ENCODE data around the gene DNAJA2. TPM values are rescaled to one million over a fixed set of nuclear protein-coding genes. Genes with fewer than 3 reads are reported as not detected.
"Not testable (repeated sequence)": the region's sequence is repeated elsewhere in the genome, so short reads cannot be mapped to it uniquely, and the experiment has no call there.

The DNAJA2 gene
- polyA plus RNA-seq, 3 donors = 75.1 to 88.0 (median 84.2) TPM

DNA sequence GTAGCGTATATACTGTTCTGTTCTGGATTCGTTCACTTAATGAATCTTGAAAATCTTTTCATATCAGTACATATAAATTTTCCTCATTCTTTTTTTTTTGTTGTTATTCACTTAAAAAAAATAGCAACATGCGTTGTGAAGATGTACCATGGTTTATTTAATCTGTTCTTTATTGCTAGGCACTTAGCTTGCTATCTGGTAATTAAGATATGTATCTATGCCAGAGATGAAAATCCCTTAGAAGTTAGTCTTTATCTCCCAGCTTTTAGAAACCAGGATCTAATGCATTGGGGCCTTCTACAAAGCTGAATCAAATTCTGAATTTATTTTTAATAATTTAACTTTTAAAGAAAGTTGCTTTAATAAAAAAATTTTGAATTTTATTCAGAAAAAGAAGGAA, 13.0 kb upstream of the DNAJA2 start:
- DNase-seq = no peak

DNA sequence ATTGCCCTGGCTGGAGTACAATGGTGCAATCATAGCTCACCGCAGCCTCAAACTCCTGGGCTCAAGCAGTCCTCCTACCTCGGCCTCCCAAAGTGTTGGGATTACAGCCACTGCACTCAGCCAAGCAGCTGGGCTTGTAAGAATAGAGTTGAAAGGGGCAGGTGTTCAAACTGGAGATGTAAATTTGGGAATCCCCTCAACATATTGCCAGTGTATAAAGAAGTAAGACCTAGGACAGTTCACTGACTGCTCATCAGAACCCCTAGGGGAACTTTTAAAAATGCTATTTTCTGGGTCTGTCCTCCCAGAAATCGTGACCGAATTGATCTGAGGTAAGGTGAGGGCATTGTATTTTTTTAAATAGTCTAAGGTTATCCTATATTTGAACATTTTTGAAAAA, 8.9 kb upstream of the DNAJA2 start:
- no peak for DNase-seq

GRCh38 chr16:46980926-46981325, 7.5 kb upstream of the DNAJA2 start:
- no peak for DNase-seq

GRCh38 chr16:46976550-46976949, 3.1 kb upstream of the DNAJA2 start:
- no peak for DNase-seq

GRCh38 chr16:46975908-46976470, 2.5 kb upstream of the DNAJA2 start:
- no peak for DNase-seq

- DNase-seq = no peak
Observed at GRCh38 chr16:46975165-46975564, 1.7 kb upstream of the DNAJA2 start.

DNA sequence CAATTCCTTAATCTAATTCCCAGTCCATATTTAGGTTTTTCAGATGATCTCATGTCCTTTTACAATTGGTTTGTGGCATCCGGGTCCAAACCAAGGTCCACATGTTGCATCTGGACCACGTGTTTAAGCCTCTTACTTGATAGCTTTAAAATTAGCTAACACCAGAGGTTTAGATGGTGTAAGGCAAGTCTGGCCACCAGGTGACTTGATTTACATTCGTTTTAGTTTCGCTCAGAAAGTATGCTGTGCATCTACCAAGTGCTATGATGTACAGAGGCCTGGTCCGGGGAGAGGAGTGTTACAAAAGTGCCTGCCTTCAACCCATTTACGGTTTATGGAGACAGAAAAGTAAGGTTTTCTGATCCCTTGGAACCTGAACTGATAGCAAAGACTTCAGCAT, 878 bp upstream of the DNAJA2 start:
- no peak for DNase-seq

DNA sequence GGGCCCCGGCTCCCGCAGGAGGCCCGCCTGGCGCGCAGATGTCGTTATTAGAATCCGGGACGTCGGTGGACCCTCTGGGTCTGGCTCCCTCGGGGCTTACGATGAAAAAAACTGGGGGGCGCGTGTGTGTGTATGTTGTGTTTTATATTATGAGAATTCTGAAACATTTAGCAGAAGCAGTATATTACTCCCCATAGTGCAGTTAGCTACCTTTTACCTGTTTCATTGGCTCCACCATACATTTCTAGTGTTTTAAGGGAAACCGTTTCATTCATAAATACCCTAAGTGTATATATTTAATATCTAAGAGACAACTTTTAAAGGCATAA, 486 bp upstream of the DNAJA2 start:
- DNase-seq = no peak

DNA sequence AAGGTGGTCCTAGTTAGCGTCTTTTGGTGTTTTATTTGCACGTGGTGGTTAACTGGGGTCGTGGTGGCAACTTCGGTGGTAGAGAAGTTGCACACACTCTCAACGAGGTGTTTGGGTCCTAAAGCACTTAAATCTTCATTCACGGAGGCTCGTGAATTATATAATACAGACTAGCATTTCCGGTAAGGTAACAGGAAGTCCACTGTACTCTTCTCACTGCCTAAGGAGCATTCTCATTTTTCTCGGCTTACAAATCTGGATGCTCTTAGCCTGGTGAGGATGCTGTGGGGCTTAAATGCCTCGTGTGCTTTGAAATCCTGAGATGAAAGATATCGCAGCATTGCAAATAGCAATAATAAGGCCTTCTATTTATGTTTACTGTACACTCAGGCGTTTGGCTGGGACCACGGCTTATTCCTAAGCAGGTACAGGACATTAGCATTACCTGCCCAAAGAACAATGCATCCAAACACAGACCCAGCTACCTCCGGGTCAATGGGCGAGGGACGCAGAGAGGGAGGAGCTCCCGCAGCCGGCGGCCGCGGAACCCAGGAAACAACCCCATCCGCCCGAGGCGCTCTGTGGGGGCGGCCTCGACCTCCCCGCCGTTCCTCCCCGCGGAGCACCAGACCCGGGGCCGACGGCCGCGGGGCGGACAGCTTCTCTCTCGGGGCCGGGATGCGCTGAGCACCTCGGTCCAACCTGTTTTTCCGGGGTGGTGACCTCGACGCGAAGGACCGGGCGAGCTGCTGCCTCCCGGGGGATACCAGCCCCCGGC, 856 bp downstream of the DNAJA2 start:
- DNase-seq = peak; percentile 22

DNA sequence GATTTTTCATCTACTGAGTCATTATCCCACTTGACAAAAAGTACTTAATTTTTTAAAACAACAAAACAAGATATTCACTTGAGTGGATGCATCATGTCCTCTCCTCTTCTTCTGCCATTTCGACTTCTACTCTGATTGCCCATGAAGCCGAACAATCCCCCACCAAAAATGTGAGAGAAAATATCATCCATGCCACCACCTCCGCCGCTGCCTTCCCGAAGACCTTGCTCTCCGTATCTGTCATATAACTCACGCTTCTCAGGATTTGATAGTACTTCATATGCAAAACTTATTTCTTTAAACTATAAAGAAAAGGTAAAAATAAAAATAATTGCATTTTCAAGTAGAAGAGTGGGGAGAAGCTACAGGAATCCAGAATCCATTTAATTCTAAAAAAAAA, 2.2 kb downstream of the DNAJA2 start:
- no peak for DNase-seq

DNA sequence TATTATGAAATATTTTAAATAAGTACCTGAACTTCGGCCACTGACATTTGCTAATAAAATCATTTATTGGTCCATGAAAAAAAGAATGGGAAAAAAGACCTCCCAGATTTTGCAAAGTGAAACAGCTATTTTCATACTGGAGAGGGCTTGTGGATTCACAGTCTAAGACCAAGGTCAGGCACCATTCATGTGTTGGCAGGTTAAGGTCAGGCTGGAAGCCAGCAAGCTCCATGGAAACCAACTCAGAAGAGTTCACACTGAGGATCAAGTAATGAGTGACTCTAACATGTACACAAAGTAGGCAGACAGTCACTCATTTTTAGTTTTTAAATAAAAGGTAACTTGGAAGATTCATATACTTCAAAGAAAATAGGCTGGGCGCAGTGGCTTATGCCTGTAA, 3.4 kb downstream of the DNAJA2 start:
- no peak for DNase-seq

DNA sequence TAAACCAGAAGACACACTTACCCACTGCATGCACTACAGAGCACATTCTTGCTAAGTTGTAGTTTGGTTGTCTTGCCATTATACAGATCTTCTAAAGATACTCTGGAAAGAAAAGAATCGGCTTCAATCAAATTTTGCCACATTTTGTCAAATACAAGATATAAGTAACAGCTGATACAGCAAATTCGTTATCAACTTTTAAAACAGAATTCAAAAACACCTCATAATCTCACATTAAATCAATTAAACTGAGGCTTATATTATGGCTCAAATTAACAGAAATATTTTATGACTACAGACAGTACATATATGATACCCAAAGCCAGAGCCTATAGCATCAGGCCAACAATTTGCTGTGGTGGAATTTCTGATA, 5.4 kb downstream of the DNAJA2 start:
- DNase-seq = no peak

DNA sequence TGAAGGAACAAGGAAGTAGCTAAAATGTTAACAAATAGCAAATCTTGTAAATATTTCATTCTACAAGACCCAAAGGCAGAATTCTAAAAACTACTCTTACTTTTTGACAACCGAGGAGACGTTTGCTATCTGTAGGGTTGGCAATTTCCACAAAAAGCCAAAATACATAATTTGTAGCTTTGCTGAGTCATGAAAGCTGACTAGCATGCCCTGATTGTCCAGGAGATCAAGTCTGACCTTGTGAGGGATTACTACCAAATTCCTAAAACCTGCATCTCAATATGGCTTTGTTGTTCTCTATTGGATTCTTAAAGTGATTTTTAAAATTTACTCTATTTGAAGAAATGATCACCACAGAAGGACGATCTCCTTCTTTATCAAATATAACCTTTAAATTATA, 10.8 kb downstream of the DNAJA2 start:
- no peak for DNase-seq

DNA sequence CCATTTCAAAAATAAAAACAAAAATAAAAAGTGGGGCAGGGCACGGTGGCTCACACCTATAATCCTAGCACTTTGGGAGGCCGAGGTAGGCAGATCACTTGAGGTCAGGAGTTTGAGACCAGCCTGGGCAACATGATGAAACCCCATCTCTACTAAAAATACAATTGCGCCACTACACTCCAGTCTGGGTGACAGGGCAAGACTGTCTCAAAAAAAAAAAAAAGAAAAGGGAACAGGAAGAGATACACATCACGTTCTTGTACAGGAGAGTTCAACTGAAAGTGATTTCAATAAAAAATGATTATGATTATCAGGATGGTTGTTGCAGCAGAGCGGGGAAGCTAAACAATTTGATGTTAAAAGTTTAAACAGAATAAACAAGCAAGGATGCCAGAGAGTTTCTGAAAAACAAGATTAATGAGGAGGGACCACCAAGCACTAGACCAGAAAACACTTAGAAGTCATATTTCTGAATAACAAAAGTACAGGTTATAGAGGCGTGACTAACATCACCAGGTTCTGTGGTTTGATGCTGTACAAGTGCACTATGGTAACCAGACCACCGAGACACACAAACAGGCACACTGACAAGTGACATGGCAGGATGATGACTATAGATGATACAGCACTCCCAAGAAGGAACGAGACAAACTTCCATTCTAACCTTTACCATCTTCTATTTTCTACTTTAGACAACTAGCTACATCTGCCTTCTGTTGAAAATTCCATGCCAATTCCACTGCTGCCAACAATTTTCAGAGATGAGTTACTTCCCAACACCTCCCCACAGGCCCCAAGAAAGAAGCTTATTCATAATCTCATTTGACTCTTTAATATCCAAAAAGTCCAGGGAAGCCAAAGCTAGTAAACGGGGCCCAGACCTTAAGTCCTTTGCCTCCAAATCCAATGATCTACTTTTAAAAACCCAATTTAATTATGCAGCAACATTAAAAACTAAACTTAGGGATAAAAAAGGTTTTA, 11.8 kb downstream of the DNAJA2 start:
- no peak for DNase-seq

DNA sequence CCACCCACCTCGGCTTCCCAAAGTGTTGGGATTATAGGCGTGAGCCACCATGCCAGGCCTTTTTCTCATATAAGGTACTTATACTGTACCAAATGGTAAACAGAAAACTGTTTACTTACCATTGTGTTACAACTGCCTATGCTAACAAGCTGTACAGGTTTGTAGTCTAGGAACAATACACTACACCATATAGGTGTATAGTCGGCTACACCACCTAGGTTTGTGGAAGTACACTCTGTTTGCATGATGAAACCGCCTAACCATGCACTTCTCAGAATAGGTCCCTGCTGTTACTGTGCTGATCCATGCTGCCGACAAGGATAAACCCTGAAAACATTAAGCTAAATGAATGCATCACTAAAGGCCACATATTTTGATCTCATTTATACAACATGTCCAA, 18.9 kb downstream of the DNAJA2 start:
- DNase-seq = no peak

GRCh38 chr16:46950009-46950408, 23.5 kb downstream of the DNAJA2 start:
- no peak for DNase-seq

GRCh38 chr16:46949241-46949892, 24.1 kb downstream of the DNAJA2 start:
- no peak for DNase-seq

DNA sequence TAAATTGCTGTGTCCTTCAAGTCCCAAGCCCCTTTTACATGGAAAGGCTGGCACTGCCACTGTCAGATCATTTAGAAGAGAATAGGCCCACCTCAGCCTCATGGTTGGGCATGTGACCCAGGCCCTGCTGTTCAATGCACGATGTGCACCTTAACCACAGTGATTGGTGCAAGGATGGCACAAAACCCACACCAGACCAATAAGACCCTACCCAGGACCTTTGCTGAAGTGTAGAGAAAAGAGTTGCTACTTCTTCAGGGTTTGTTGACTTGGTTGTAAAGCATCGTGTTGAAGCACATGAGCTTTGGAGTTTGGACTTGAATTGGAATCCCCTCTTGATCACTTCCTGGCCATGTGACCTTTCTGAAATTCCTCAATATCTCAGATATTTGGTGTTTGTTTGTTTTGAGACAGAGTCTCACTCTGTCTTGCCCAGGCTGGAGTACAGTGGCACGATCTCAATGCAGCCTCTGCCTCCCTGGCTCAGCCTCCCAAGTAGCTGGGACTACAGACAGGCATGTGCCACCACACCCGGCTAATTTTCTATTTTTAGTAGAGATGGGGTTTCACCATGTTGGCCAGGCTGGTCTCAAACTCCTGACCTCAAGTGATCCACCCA, 24.8 kb downstream of the DNAJA2 start:
- DNase-seq = no peak

GRCh38 chr16:46947900-46948547, 25.4 kb downstream of the DNAJA2 start:
- peak; percentile 24 for DNase-seq

- DNase-seq = not testable (repeated sequence)
Observed at GRCh38 chr16:46944713-46945112, 28.8 kb downstream of the DNAJA2 start.

- DNase-seq = no peak
Observed at GRCh38 chr16:46937536-46937935, 35.9 kb downstream of the DNAJA2 start.

Measured in renal pelvis (tissue), 4 donors.